ENCODE data around the gene PRR22. TPM values are rescaled to one million over a fixed set of nuclear protein-coding genes. Genes with fewer than 3 reads are reported as not detected.

The PRR22 gene
- 1 to 10 TPM; 1.1 to 2.9 (median 2.0) TPM for polyA plus RNA-seq (ENCODE audit: insufficient read depth in 1 of 5, insufficient read length in 5 of 5, low replicate concordance in 1 of 5)
- long read RNA-seq, donor 1, partial matches to known transcripts, result 0 of 3 reads
- long read RNA-seq, donor 1, other reads (novel, unspliced or antisense), result 0 of 3 reads
- long read RNA-seq, donor 2, result 0 reads
- long read RNA-seq, donor 3, result 0 reads
- long read RNA-seq, donor 4, partial matches to known transcripts, result 0 of 2 reads
- long read RNA-seq, donor 4, other reads (novel, unspliced or antisense), result 0 of 2 reads
- long read RNA-seq, donor 5, partial matches to known transcripts, result 0 of 4 reads
- long read RNA-seq, donor 5, other reads (novel, unspliced or antisense), result 0 of 4 reads
- long read RNA-seq, donor 6, partial matches to known transcripts, result 0 of 1 reads
- long read RNA-seq, donor 6, other reads (novel, unspliced or antisense), result 0 of 1 reads
- long read RNA-seq, donor 7, result 0 reads
- long read RNA-seq, donor 8, result 0 reads

DNA sequence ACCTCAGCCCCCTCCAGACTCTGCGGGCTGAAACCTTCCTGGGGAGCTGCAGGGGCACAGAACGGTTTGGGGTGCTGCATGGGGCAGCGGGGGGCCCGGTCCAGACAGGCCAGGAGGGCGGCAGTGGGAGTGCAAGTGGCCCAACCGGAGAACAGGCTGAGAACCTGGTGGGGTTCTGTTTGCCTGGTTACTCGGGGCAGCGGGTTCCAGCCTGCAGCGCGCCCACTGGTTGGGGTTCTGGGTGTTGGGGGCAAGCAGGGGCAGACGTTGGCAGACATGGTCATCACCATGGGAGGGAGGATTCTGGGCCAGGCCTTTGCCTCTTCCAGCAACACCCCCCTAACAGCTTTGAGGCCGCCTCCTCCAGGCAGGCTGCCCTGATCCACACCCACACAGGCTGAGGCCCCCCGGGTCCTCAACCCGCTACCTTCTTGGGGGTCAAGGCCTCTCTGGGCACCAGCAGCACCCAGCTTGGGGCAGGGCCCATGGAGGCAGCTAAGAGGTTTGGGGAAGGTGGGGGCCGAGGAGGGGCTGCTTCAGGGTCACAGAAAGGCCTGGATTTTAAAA lies at the start of gene PRR22:
PRR22 (minus strand) TSS at position 166 of the 567 bp plus-strand sequence; CDS start at position 80, 86 bp downstream.
- no peak for DNase-seq

DNA sequence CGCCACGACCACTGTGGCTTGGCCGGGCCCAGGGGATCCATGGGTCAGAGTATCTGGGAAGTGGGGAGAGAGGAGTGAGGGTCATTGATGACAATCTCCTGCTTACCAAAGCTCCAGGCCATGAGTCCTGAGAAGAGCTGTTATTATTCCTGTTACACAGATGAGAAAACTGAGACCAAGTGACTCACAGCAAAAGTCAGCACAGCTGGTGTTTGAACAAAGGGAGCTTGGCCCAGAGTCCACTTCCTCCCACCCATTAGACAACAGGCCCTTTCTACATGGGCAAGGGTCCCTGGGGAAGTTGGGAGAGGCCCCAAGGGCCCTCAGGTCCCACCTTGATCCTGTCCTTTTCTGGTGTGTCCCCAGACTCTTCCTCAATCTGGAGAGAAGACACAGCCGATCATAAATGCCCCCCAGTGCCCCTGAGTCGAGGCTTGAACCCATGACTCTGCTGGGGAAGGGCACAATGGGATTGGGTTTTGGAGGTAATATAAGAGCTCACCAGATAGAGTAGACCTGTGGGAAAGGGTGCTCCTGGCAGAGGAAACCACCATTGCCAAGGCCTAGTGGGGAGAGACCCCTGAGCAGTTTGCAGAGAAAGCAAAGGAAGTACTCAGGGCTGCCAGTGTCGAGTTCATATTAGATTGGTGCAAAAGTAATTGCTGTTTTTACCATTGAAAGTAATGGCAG lies 48.1 kb upstream of the PRR22 start:
- DNase-seq, result no peak

DNA sequence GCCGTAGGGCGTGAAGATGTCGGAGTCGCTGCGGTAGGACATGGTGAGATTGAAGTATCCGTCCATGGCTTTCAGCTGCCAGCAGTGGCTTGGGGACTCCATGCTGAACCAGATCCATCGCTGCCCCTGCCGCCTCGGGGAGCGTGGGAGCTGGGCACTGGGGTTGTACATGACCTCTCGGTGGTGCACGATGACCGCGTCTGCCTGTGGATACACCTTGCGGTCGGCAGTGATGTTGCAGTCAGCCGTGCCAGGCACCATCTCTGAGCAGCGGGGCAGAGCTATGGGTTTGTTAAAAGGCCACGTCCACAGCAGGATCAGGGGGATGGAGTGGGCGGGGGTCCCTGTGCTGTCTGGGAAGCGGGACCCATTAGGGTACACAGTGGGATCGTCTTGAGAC lies 47.5 kb upstream of the PRR22 start:
- no peak for DNase-seq

DNA sequence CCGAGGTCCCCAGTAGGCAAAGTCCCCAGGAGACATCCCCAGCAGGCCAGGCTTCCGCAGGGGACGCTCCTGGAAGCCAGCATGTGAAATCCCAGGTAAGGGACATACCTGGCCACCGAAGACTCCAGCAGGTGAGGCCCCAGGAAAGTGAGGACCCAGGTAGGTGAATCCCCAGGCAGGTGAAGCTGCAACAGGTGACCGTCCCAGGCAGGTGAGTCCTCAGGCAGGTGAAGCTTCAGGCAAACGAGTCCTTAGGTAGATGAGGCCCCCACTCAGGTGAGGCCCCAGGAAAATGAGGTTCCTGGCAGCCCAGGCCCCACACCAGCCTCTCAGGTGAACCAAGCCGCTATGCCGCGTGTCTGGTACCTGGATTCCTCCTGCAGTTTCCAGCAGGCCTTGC lies 46.6 kb upstream of the PRR22 start:
- no peak for DNase-seq

DNA sequence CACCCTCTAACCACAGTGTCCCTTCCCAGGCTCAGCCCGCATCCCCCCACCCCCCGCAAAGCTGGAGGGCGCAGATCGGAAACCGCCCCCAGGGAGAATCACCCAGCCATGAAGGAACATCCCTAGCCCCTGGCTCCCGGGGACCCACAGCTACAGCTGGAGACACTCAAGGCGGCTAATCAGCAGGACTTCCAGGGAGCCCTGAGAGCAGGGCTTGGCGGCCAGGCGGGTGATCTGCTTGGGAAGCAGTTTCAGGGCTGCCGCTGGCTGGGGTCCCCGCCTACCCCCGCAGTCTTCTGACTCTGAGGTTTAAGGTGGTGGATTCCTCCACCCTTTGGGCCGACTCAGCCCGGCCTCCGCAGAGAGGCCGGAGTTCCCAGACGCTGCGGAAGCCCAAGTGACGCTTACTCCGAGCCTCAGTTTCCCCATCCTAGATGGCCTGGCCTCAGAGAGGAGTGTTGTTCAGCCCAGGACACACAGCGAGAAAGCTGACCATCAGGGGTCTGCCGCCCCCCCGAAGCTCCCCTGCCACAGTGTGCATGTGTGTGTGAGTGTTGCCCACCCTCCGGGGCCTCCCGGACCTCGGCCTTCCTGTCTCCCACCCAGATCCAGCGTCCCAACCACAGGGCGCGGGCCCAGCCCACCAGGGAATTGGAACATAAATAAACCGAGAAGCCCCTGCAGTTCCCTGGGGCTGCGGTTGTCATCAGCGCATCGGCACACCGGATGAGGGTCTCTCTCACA lies 45.2 kb upstream of the PRR22 start:
- no peak for DNase-seq

DNA sequence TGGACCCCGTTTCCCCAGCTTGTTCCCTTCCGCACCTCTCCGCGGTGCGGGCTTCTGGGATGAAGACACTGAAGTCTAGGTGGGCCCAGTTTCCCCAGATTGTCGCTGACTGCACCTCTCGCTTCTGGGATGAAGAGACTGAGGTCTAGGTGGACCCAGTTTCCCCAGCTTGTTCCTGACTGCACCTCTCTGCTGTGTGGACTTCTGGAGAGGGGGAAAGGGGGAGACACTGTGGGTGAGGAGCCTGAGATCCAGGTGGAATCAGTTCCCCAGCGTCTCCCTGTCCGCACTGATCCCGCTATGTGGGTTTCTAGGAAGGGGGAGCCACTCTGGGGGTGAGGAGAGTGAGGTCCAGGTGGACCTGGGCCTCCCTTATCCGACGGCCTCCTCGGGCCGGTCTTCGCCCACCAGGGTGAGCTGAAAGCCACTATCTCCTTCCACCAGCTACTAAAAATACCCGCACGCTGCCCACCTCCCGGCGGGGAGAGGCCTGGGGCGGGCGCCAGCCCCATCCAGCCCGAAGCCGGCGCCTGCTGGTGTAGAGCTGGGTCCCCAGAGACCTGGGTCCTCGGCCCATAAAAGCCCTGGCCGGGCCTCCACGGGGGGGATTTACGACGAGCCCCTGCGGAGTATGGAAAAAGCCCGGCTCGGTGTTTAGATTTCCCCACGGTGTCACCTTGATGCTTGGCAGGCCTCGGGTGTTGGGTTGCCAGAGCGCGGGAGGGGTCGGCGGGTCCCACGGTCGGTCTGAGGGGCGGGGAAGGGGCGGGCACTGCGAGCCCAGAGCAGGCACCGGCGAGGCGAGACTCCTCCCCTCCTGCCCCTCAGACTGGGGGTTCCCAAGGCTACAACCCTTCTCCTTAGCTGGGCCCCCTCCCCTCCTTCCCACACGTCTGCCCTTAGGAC lies 44.4 kb upstream of the PRR22 start:
- peak in 1 of 2 donors; percentile 51 for DNase-seq

DNA sequence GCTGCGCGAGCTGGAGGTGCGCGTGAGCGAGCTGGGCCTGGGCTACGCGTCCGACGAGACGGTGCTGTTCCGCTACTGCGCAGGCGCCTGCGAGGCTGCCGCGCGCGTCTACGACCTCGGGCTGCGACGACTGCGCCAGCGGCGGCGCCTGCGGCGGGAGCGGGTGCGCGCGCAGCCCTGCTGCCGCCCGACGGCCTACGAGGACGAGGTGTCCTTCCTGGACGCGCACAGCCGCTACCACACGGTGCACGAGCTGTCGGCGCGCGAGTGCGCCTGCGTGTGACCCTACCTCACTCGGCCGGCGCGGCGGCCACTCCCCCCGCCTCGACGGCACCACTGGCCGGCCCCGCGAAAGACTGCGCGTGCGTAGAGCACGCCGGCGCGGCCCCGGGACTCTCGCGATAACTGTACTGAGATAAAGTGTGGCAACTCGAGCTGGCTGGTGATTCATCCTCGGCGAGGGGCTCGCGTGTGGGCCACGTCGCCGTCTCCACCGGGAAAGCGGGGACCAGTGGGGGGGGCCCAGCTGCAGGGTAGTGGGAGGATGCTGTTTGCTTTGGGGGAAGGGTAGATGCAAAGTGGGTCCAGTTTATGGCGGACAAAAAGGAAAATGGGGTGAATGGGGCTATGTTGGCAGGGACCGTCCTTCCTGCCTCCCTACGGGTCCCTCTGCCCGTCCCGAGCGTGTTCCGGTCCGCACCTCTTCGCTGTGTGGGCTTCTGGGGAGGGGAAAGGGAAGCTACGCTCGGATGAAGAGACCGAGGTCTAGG lies 43.5 kb upstream of the PRR22 start:
- DNase-seq, result peak; percentile 94

DNA sequence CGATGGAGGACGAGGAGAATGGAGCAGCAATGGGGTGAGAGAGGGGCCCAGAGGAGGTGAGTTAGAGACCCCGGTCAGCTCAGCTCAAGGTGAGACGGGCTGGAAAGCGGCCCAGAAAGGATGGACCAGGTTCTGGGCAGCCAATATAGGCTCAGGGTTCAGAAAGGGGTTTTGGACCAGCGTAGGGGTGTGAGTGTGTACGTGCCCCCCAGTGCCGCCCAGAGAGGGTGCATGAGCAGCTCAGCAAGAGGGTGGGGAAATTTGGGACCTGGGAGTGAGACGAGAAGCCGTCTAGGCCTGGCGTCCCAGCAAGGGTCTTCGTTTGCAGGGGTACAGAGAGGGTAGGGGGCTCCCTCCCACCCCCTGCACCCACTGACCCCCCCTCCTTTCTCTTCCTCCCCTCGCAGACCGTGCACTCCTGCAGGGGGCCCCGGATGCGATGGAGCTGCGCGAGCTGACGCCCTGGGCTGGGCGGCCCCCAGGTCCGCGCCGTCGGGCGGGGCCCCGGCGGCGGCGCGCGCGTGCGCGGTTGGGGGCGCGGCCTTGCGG lies 42.9 kb upstream of the PRR22 start:
- DNase-seq, result no peak

DNA sequence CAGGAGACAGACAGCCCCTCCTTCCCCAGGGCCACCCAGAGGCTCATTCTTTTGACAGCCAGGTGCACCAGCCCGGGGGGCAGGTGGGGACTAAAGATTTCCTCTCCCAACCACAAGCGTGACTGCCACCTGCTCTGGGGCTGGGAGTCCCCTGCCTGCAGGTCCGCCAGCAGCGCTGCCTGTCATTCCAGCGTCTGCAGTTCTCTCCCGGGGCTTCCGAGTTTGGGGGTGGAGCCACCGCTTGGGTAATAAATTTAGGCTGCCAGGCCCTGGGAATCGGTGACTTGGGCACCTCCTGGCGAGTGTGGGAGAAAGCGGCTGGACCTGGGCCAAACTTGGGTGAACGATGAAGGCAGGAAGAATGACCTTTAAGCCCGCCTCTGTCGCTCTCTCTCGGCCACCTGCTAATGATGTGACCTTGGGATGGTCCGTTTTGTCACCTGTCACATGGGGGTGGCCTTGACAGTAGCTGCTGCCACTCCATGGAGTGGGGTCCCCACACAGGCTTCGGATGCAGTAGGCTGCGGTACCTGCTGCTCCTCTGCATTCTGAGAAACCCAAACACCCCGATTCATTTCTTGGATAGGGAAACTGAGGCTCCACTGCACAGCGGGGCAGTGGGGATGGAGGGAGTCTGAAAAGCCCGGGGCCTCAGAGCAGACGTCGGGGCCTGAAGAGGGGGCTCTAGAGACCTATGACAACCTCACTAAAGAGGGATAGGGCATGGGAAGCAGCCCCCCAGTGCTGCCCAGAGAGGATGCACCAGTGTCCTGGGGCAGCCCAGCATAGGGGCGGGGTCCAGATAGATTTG lies 42.2 kb upstream of the PRR22 start:
- DNase-seq, result no peak

DNA sequence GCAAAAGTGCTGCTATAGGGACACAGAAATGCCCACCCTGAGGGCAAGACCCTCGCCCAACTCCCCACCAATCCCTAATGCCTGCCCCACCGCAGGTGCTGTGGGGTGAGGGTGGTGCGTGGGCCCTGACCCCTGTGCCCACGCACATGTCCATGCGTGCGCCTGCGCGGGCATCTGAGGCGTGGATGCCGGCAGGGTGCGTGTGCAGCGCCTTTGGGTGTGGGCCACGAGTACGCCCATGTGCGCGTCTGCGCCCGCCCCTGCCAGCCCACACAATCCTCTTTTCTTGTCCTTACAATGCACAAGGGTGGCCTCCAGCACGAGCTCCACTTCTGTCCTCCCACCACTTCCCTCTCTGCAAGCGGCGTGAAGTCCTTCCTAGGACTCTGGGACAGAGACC lies 40.6 kb upstream of the PRR22 start:
- no peak for DNase-seq

DNA sequence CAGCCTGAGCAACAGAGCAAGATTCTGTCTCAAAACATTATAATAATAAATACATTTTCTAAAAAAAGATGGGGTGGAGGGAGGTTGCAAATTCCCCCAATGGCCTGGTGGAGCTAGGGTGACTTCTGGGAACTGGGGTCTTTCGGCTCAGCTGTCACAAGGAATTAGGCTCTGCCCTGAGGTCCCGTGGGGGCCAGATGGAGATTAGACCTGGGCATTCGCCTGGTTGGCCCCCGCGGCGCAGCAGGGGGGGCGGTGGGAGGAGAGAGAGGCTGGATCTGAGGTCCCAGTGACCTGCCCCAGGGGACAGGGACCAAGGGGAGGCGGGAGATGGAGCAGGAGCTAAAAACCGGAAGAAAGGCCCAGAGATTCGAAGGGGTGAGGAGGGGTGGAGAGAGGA lies 40.2 kb upstream of the PRR22 start:
- DNase-seq, result no peak

DNA sequence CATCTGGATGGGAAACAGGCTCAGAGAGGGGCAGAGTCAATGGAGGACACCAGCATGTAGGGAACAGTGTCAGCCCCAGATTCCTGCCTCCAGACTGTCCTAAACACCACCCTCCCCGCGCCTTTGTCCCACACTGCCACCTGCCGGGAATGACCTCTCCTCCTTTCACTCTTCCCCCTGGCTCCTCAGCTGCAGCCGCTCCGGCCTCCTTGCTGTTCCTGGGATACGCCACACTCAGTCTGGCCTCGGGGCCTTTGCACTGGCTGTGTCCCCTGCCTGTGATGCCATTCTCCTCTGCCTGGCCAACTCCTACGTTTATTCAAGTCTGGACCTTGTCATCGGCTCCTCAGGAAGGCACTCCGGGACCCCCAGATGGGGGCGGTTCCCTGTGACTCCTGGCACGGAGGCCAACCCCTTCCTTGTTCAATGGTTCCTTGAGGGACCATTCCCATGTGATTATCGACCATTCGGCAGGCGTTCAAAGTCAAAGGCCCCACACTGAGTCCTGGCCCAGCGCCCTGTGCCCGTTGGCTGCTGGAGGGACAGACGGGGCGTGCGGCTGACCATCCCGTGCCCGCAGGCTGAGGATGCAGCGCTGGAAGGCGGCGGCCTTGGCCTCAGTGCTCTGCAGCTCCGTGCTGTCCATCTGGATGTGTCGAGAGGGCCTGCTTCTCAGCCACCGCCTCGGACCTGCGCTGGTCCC lies 39.2 kb upstream of the PRR22 start:
- no peak for DNase-seq

DNA sequence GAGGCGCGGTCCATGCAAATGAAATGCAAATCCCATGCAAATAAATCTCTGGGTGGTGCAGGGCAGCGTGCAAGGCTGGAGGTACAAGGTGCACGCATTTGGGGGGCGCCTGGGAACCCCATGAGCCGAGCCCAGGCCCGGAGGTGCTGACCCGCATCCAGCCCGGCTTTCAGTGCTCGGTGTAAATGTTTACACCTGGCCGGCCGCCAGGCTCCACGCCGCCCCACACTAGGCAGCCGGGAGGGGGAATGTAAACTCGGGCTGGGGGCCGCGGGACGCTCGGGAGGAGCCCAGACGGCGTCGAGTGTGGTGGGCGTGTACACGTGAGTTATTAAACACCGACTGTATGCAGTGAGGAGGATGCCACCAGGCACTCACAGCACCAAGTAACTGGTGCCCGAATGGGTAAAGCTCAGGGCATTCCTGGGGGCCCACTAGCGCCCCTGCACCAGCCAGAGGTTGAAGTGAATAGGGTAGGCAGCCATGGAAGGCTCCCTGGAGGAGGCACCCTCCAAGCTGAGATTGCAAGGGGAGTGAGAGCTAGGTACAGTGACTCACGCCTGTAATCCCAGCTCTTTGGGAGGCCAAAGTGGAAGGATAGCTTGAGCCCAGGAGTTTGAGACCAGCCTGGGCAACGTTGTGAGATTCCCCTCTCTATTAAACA lies 37.8 kb upstream of the PRR22 start:
- no peak for DNase-seq

DNA sequence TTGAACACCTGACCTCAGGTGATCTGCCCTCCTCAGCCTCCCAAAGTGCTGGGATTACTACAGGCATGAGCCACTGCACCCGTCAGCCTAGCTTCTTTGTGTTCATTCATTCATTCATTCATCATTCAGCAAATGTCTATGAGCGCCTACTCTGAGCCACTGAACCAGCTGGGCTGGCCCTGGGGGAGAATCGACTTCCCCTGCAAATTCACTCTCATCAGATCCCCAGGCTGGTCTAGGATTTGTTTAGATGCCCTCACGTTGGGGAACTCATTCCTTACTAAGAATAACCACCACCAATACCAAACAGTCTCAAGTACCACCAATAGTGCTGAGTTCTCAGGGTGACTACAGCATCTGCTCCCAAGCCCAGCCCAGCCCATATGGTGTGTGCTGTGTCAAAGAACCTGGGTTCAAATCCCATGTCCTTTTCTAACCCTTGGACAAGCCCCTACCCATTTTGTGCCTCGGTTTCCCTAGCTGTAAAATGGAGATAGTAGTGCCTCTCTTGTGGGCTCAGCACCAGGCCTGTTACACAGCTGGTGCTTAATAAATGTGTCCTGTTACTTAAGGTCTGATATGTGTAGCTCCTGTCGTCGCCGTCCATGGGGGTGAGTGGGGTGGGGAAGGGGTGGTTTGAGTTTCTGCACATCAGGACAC lies 37.1 kb upstream of the PRR22 start:
- DNase-seq, result no peak

DNA sequence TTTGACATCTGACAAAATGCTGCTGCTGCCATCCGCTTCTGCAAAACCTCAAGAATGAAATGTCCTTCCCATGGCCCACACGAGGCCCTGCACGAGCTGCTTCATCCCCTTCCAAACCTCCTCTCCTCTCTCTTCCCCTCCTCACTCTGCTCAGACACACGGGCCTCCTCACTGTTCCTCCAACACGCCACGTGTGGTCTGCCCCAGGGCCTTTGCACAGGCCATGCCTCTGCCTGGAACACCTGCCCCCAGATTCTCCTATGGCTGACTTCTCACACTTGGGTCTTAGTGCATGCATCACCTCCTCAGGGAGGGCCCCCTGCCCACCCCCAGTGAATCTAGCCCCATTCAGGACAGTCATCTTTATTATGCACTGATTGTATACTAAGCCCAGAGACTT lies 36.2 kb upstream of the PRR22 start:
- no peak for DNase-seq

DNA sequence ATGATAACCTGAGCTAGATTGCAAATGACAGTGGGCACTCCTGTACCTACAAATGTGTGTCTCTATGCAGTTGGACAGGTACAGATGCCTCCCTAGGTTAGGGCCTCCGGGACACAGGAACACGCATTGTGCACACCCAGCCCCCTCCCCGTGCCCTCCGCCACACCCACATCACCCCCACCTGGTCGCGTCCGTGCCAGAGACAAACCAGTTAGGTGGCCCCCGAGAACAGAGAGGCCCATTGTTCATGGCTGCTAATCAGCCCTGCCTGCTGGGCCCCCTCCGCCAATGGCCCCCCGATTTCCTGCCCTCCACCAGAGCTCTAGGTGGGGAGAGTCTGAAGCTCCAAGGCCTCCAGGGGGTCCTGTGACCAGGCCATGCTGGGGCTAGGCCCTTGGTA lies 34.0 kb upstream of the PRR22 start:
- no peak for DNase-seq

DNA sequence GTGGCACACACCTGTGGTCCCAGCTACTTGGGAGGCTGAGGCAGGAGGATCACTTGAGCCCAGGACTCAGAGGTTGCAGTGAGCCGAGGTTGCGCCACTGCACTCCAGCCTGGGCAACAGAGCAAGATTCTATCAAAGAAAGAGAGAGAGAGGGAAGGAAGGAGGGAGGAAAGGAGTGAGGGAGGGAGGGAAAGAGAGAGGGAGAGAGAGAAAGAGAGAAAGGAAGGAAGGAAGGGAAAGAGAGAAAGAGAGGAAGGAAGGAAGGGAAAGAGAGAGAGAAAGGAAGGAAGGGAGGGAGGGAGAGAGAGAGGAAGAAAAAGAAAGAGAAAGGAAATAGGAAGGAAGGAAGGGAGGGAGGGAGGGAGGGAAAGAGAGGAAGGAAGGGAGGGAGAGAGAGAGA lies 32.7 kb upstream of the PRR22 start:
- DNase-seq, result no peak
